ENCODE measurements around the gene OVOL2. TPM values are rescaled to one million over a fixed set of nuclear protein-coding genes. Genes with fewer than 3 reads are reported as not detected.
A peak's percentile ranks its signal among the peaks of the same experiment; 100 is the strongest.
"Not testable (repeated sequence)": the region's sequence is repeated elsewhere in the genome, so short reads cannot be mapped to it uniquely, and the experiment has no call there.

The OVOL2 gene
- total RNA-seq, 2 donors from 2014 or later, result not detected

DNA sequence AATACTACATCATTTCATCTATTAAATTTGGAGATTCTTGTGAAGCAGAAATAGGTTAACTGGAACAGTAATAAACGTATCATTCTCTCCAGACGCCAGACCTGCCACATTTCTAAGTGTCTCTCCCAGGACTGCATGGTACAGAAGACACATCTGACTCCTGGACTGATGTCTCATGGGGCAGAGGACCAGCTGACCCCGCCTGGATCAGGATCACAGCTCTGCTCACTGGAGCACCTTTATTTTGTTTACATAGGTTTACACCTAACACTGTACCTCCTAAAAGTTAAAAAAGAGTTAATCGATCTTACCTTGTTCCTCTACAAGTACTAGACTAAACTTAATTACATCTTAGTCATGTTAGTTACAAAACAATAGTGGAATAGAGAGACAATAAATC lies 11.2 kb downstream of the OVOL2 start:
- Mint-ChIP-seq H3K4me1 (ENCODE audit: low read depth in 2 of 2) (no peaks in the 10 kb centered on the region), H3K27me3 (peaks cover 37 to 38% of the 10 kb centered on the region in 2 donors), H3K36me3 (no peaks in the 10 kb centered on the region), H3K27ac (no peak overlapping the region), H3K4me3 (no peak overlapping the region), H3K9me3 (no peaks in the 10 kb centered on the region)
- ATAC-seq (no peak), DNase-seq (ENCODE audit: low spot score) (no peak)

GRCh38 chr20:18042229-18042628 lies 15.5 kb downstream of the OVOL2 start:
- no peaks in the 10 kb centered on the region for H3K9me3 Mint-ChIP-seq
- H3K4me3 Mint-ChIP-seq, result no peak overlapping the region
- H3K27ac Mint-ChIP-seq, result no peak overlapping the region
- ATAC-seq, result no peak
- DNase-seq (ENCODE audit: low spot score), result no peak
- H3K36me3 Mint-ChIP-seq, result no peaks in the 10 kb centered on the region
- no peaks in the 10 kb centered on the region for H3K4me1 Mint-ChIP-seq (ENCODE audit: low read depth in 2 of 2)
- H3K27me3 Mint-ChIP-seq, result peaks cover 32 to 34% of the 10 kb centered on the region in 2 donors

GRCh38 chr20:18041462-18041861 lies 16.3 kb downstream of the OVOL2 start:
- no peaks in the 10 kb centered on the region for H3K4me1 Mint-ChIP-seq (ENCODE audit: low read depth in 2 of 2)
- H3K27me3 Mint-ChIP-seq, result peaks cover 30 to 34% of the 10 kb centered on the region in 2 donors
- DNase-seq (ENCODE audit: low spot score) (no peak), ATAC-seq (no peak)
- no peaks in the 10 kb centered on the region for H3K9me3 Mint-ChIP-seq
- no peak overlapping the region for H3K4me3 Mint-ChIP-seq
- no peak overlapping the region for H3K27ac Mint-ChIP-seq
- H3K36me3 Mint-ChIP-seq, result no peaks in the 10 kb centered on the region

DNA sequence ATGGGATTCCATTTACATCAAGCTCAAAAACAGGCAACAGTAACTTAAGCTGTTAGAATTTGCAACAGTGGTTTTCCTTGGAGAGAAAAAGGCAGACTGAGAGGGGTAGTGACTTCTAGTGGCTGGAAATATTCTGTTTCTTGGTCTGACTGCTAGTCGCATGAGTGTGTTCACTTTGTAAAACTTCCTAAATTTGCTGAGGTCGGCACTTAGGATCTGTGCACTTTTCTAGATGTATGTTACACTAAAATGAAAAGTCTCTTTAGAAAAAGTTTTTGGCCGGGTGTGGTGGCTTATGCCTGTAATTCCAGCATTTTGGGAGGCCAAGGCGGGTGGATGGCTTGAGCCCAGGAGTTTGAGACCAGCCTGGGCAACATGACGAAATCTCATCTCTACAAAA lies 18.7 kb downstream of the OVOL2 start:
- H3K9me3 Mint-ChIP-seq, result no peaks in the 10 kb centered on the region
- no peak overlapping the region for H3K27ac Mint-ChIP-seq
- DNase-seq (ENCODE audit: low spot score) (no peak), ATAC-seq (no peak)
- H3K4me1 Mint-ChIP-seq (ENCODE audit: low read depth in 2 of 2), result no peaks in the 10 kb centered on the region
- H3K36me3 Mint-ChIP-seq, result no peaks in the 10 kb centered on the region
- H3K27me3 Mint-ChIP-seq, result peaks cover 13 to 17% of the 10 kb centered on the region in 2 donors
- H3K4me3 Mint-ChIP-seq, result no peak overlapping the region

DNA sequence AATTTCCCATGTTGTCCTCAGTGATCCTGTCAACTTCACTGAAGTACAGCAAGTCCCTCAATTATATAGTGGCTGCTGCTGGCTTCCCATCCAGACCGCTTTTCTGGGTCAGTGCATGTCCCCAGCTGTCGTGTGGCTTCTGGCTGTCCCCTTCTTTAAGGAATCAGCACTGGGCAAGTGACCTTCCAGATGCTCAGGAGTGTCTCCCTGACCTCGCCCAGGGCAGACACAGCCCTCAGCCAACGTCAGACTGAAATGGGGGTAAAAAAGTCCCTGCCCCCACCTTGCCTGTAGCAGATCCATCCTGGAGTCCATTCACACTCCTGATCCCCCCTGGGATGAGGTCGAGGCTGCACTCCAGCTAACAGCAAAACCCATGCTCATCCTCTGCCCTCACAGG lies 23.7 kb downstream of the OVOL2 start:
- ATAC-seq (no peak), DNase-seq (ENCODE audit: low spot score) (no peak)
- Mint-ChIP-seq H3K27me3 (peaks cover 4 to 8% of the 10 kb centered on the region in 2 donors), H3K27ac (no peak overlapping the region), H3K4me1 (ENCODE audit: low read depth in 2 of 2) (no peaks in the 10 kb centered on the region), H3K4me3 (no peak overlapping the region), H3K9me3 (no peaks in the 10 kb centered on the region), H3K36me3 (no peaks in the 10 kb centered on the region)

GRCh38 chr20:18032977-18033892 lies 24.5 kb downstream of the OVOL2 start:
- Mint-ChIP-seq H3K9me3 (no peaks in the 10 kb centered on the region), H3K4me1 (ENCODE audit: low read depth in 2 of 2) (no peaks in the 10 kb centered on the region), H3K36me3 (no peaks in the 10 kb centered on the region)

GRCh38 chr20:18031888-18032509 lies 25.7 kb downstream of the OVOL2 start:
- H3K27ac Mint-ChIP-seq, result no peak overlapping the region
- H3K9me3 Mint-ChIP-seq, result no peaks in the 10 kb centered on the region
- H3K4me1 Mint-ChIP-seq (ENCODE audit: low read depth in 2 of 2), result no peaks in the 10 kb centered on the region
- no peak for ATAC-seq
- H3K4me3 Mint-ChIP-seq, result no peak overlapping the region
- no peak for DNase-seq (ENCODE audit: low spot score)
- no peaks in the 10 kb centered on the region for H3K36me3 Mint-ChIP-seq
- H3K27me3 Mint-ChIP-seq, result peaks cover 4 to 8% of the 10 kb centered on the region in 2 donors

More at GRCh38 chr20:18032977-18033892, 24.5 kb downstream of the OVOL2 start:
- ATAC-seq (no peak), DNase-seq (ENCODE audit: low spot score) (no peak)
- Mint-ChIP-seq H3K27me3 (peaks cover 4 to 8% of the 10 kb centered on the region in 2 donors), H3K4me3 (no peak overlapping the region), H3K27ac (no peak overlapping the region)

DNA sequence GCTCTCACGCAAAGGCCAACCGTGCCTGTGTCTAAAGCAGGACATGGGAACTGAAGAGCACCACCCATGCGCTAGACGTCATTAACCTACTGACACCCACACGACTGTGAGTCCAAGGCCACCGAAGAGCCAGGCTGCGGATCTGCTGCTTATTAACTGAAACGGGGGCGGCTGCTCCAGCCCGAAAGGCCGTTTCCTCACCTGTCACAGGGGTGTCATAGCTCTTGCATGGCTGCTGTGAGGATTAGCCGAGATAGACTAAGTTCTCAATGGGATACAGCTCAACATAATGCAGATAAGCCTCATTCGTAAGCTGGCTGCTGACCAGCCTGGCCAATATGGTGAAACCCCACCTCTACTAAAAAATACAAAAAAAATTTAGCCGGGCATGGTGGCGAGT lies 26.7 kb downstream of the OVOL2 start:
- H3K4me3 Mint-ChIP-seq, result no peak overlapping the region
- no peaks in the 10 kb centered on the region for H3K36me3 Mint-ChIP-seq
- H3K4me1 Mint-ChIP-seq (ENCODE audit: low read depth in 2 of 2), result no peaks in the 10 kb centered on the region
- DNase-seq (ENCODE audit: low spot score), result no peak
- H3K27ac Mint-ChIP-seq, result no peak overlapping the region
- ATAC-seq, result peak in 1 of 2 donors; percentile 20
- H3K9me3 Mint-ChIP-seq, result no peaks in the 10 kb centered on the region
- peaks cover 4 to 8% of the 10 kb centered on the region in 2 donors for H3K27me3 Mint-ChIP-seq

GRCh38 chr20:18030020-18030419 lies 27.7 kb downstream of the OVOL2 start:
- Mint-ChIP-seq H3K36me3 (no peaks in the 10 kb centered on the region), H3K9me3 (no peaks in the 10 kb centered on the region), H3K27me3 (peaks cover 4 to 8% of the 10 kb centered on the region in 2 donors), H3K27ac (no peak overlapping the region), H3K4me1 (ENCODE audit: low read depth in 2 of 2) (no peaks in the 10 kb centered on the region), H3K4me3 (no peak overlapping the region)
- ATAC-seq, result no peak
- no peak for DNase-seq (ENCODE audit: low spot score)

- not testable (repeated sequence) for H3K4me1 Mint-ChIP-seq (ENCODE audit: low read depth in 2 of 2); H3K9me3 Mint-ChIP-seq; H3K4me3 Mint-ChIP-seq; DNase-seq (ENCODE audit: low spot score); H3K27me3 Mint-ChIP-seq; ATAC-seq; H3K27ac Mint-ChIP-seq; H3K36me3 Mint-ChIP-seq
These were observed 30.7 kb downstream of the OVOL2 start for GRCh38 chr20:18027011-18027410.

GRCh38 chr20:18024606-18025127 lies 33.0 kb downstream of the OVOL2 start:
- Mint-ChIP-seq H3K36me3 (no peaks in the 10 kb centered on the region), H3K4me1 (ENCODE audit: low read depth in 2 of 2) (no peaks in the 10 kb centered on the region), H3K4me3 (no peak overlapping the region), H3K27ac (no peak overlapping the region), H3K9me3 (no peaks in the 10 kb centered on the region), H3K27me3 (no peaks in the 10 kb centered on the region)
- DNase-seq (ENCODE audit: low spot score), result no peak
- ATAC-seq, result no peak

- H3K27me3 Mint-ChIP-seq, result no peaks in the 10 kb centered on the region
These were observed 36.8 kb downstream of the OVOL2 start for GRCh38 chr20:18020931-18021330.

GRCh38 chr20:18019068-18019467 lies 38.6 kb downstream of the OVOL2 start:
- no peaks in the 10 kb centered on the region for H3K36me3 Mint-ChIP-seq
- DNase-seq (ENCODE audit: low spot score) (no peak), ATAC-seq (peak; percentile 60 to 68)
- no peak overlapping the region for H3K4me3 Mint-ChIP-seq
- no peaks in the 10 kb centered on the region for H3K4me1 Mint-ChIP-seq (ENCODE audit: low read depth in 2 of 2)
- no peak overlapping the region for H3K27ac Mint-ChIP-seq
- no peaks in the 10 kb centered on the region for H3K27me3 Mint-ChIP-seq
- H3K9me3 Mint-ChIP-seq, result no peaks in the 10 kb centered on the region

More at GRCh38 chr20:18020931-18021330, 36.8 kb downstream of the OVOL2 start:
- no peaks in the 10 kb centered on the region for H3K4me1 Mint-ChIP-seq (ENCODE audit: low read depth in 2 of 2)
- H3K4me3 Mint-ChIP-seq, result no peak overlapping the region
- H3K9me3 Mint-ChIP-seq, result no peaks in the 10 kb centered on the region
- no peaks in the 10 kb centered on the region for H3K36me3 Mint-ChIP-seq
- H3K27ac Mint-ChIP-seq, result no peak overlapping the region
- DNase-seq (ENCODE audit: low spot score) (no peak), ATAC-seq (no peak)

DNA sequence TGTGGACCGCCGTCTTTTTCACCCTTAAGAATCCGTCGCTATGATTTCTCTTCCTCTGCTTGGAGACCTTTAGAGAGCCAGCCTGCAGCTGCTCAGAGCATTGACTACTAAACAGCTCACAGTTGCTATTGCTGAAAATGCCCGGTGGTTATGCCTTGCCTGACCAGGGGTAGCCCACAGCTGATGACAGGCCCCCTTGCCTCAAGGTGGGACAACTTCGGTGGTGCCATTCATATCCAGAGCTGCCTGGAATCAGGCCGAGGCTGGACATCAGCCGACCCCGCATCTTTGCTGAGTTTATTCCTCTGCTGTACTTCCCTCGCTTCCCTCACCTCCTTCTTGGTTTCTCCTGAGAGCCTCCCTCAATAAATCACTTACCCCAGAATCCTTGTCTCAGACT lies 39.6 kb downstream of the OVOL2 start:
- ATAC-seq (no peak), DNase-seq (ENCODE audit: low spot score) (no peak)
- no peaks in the 10 kb centered on the region for H3K27me3 Mint-ChIP-seq
- no peak overlapping the region for H3K4me3 Mint-ChIP-seq
- H3K4me1 Mint-ChIP-seq (ENCODE audit: low read depth in 2 of 2), result no peaks in the 10 kb centered on the region
- no peaks in the 10 kb centered on the region for H3K36me3 Mint-ChIP-seq
- no peak overlapping the region for H3K27ac Mint-ChIP-seq
- H3K9me3 Mint-ChIP-seq, result no peaks in the 10 kb centered on the region
